NCI-H226 (cell line): ENCODE results near the gene STX16.

Source experiments
- DNase-seq: peaks from one replicate; pipeline ENCODE4 v3.0.0-alpha.2; 2015

Gene STX16

DNA sequence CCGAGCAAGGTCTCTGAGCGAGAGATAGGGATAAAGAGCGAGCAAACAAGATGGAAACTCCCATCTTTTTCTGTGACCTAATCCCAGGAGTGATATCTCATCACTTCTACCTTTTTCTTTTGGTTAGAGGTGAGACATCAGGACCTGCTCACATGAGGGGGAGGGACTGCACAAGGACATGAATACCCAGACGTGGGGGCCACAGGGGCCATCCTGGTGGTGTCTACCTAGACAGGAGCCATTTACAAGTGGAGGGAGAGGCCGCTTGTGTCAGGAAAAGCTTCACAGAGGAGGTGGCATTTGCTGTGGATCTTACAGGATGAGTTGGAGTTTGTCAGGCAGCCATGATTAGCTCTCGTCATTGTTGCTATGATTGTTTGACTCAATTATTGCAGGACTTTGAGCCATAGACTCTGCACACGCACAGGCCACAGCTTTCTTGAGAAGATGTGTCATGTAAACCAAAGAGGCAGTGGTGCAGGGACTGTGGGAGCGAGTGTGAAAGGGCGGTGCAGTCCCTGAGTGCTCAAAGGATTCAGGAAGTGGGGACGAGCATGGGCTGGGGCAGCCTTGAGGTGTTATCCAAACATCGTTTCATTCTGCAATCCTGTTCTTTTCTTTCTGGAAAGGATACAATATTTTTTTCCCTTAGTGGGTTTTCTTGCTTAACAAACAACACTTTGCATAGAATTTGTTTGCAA lies 49.2 kb downstream of the STX16 start:
- DNase-seq = no peak

DNA sequence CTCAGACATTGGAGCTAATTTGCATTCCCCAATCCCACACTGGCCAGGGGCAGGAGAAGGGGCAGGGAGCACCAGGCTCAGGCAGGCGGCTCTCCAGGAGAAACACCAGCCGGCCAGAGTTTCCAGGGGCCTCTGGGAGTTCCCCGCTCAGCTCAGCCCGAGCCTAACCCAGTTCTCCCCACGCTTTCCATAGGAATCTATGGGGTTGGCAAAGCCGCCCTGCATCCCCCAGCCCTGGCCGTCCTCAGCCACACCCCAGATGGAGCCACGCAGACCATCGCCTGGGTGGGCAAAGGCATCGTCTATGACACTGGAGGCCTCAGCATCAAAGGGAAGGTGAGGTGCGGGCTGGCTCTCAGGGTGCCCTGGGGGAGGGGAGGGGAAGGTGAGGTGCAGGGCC lies 49.7 kb downstream of the STX16 start:
- DNase-seq = no peak

DNA sequence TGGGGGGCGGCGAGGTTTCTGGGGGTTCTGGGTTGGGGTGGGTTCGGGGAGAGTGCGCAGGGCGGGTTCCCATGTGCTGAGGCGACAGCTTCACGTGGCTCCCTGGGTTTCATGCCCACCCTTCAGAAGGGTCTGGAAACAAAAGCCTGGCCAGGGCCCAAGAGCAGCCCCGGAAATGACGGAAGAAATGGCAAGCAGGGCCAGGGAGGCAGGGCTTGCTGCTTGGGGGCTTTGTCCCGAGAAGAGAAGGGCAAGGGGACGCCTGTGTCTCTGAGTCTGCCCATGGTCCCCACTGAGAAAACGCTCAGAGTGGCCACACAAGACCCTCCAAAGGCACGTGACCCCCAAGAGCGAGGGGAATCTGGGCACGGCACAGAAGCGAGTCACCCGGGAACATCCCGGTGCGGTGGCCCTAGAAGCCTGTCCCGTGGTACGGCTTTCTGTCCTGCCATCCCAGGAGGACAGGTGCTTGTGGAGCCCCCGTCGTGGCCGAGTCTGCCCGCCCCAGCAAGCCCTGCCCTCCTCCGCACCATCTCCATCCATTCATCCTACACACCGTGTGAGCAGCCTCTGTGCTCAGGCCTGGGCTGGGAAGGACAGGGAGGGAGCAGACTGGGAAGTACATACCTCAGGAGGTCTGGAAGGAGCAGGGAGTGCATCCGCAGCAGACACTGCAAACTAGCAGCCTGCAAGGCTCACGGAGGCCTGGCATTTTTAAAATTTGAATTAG lies 50.5 kb downstream of the STX16 start:
- no peak for DNase-seq

DNA sequence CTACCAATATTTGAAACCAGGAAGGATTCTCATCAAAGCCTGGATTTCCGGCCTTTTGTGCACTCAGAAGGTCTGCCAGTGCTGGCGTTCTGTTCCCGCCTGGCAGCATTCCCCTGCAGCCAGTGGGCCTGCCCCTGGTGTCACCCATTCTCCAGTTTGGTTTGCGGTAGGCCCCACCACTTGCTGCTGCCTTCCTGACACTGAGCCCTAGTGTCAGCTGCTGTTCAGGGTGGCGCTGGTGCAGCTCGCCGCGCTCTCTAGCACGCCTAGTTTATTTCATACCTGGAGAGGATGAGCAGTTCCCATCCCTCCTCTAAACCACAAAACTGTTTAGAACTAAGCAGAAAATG lies 51.1 kb downstream of the STX16 start:
- DNase-seq = no peak

DNA sequence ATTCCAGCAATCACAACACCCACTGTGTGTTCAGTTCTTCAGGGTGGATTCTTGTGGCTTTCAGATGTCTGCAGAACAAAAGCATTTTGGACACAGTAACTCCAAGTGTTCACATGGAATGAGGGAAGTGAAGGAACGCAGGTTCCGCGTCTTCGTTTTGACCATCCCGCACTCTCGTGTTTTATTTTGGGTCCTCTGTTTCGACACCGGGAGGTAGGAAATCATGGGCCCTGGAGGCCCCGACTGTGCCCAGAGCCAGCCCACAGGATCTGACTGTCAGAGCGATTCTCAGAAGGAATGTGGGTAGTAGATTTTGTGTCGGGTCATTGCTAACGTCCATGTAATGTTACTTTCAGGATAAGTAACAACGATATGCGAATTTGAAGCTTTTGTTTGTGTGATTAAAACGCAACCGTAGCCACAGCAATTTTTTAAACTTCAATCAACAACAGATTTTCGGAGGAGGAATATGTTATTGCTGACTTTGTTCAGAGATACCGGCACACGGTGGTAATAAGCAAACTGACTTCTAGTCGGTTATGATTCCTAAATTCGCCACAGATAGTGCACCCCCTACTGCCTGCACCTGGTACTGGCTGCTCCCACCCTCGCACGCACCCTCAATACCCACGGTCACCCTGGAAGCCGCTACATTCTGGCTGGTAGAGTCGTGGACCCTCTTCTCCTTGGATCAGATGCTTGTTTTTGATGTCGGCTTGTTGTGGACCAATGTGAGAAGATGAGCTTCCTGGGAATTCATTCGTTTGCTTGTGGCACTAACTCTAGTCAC lies 52.0 kb downstream of the STX16 start:
- DNase-seq = no peak

DNA sequence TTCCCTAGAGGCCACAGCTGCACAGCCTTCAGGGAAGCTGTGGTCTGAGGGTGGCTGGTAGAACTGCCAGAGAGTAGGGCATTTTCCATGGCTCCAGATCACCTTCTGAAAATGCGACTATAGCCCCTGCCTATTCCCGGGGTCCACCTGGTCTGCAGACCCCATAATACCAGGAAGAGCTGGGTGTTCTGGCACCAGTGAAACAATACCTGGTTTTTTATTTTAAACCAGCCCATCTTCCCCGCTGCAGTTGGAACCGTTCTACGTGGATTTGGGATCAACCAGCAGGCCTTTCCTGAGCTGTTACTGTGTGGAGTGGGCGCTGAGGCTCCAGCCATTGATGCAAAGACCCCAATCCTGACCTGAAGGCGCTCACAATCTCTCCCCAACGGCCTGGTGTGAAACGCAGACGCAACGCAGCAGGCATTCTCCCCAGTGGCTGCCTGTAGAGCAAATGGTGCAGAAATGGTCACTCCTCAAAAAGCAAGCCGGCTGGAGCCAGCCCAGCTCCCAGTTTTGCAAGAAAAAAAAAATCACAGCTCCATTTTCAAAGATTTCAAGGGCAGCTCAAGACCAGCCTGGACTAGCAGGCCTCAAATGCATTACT lies 52.8 kb downstream of the STX16 start:
- no peak for DNase-seq

DNA sequence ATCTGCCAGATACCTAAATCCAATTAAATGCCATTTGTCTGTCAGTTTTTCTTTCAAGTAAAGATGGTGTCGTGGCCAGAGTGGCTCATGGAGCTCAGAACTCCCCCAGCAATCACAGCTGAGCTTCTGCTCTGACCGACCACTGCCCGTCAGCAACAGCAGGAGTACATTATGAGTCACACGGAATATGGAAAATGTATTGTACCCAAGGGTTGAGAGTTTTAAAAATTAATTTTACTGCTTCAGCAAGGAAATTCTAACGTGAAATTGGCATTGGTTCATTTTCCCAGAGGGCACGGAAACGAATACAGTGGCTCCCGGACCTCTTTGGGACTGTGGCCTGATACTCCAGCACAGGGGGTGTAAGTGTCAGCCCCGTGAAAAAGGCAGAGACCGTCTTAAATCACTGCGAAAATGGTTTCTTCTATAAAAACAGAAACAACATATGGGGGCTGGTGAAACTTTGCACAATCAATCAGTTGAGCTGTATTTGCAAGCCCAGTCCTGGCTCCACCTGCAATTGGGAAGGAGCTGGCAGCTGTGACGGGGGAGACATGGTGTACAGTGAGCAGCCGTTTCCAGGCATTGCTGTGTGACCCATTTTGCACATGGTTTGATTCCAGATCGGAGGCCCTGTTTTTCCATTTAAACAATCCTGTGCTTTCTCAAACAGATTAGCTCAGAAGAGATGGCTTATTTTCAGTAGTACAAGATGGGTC lies 54.3 kb downstream of the STX16 start:
- DNase-seq = no peak

DNA sequence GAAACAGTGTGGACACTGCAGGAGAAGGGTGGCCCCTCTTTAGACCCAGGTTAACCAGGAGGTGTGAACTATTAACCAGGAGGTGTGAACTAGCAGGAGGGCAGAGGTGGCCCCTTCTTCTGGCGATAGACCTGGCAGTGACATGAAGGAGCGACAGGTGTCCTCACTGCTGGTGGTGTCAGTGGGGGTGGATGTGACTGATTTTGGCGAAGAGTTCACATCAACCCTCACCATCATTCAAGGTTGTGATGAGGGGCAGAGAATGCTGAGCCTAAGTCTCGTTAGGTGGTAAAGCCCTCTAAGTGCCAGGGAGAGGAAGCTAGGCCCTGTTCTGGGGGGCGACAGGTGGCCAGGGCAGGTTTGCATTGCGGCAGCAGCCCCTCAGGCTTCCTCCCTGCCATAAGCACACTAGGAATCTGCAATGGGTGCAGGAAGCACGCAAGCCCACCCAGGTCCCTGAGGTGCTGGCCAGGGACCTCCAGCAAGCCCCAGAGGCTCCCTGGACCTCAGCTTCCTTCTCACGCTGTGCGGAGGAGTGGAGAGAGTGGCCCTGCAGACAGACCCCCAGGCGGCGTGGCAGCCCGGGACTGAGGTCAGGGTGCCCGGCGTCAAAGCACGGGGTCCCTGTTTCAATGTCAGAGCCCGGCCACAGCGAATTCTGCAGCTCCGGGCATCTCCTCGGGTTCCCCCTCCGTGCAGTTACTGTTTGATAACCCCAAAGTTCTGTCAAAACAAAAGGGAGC lies 55.2 kb downstream of the STX16 start:
- DNase-seq = no peak

DNA sequence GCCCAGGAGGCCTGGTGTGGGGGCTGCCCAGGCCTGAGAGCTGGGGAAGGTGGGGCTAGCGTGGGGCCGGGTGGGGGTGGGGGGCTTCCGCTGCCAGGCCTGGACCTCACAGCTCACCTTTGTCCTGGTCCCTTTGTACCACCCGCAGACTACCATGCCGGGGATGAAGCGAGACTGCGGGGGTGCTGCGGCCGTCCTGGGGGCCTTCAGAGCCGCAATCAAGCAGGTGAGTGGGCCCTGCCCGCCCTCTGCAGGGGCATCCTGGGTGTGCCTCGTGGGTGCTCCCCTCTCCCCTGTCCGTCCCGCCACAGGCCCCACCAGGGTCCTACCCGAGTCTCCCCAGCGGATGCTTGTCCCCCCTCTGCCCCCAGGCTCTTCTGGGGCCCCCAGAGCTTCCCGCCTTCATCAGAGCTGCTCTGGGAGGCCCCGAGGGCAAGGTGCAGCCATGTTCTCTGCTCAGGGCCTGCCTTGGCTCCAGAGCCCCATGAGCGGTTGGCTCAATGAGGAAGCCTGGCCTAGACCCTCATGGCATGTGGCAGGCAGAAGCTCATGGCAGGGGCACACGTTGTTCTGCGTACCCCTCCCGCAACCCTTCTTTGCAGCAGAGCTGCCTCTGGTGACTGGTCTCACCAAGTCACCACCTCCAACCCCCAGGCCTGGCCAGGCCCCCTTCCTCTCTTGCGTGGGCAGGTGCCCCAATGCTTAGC lies 56.0 kb downstream of the STX16 start:
- DNase-seq = no peak

DNA sequence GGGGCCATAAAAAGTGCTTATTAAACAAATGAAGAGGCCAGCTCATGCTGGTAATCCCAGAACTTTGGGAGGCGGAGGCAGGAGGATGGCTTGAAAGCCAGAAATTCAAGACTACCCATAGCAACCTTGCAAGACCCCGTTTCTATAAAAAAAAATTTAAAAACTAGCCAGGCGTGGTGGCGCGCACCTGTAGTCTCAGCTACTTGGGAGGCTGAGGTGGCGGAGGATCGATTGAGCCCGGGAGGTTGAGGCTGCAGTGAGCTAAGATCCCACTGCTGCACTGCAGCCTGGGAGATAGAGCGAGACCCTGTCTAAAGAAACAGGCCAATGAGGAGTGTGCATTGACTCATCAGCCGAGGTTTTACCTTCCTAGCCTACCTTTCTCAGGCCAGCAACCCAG lies 56.7 kb downstream of the STX16 start:
- no peak for DNase-seq

DNA sequence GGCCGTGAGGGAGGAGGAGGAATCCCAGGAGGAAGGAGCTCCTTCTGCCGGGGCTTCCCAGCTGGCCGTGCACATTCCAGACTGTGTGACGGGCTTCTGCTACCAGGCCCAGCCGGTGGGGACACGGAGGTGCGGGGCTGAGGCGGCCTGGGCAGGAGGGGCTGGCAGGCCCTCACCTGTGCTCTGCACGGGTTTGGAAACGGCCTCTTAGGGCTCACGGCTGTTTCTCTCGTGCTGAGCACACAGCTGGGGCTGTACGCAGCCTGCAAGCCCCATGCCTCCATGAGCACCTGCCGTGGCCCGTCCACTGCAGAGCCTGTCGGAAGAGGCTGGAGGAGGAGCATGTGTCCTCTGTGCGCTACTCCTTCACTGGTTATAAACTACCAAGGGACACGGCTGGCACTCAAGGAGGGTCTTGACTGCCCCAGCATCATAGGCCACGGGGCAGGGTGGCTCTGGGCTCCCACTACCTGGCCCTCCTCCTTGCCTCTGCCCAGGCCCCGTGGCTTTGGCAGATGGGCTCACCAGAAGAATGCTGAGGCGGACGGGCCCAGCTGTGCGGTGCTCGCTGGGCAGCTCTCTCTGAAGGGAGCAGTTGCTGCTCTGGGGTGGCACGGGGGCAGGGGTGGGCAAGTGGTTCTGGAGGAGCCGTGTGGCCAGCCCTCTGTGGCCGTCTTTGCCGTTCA lies 57.3 kb downstream of the STX16 start:
- DNase-seq = no peak

DNA sequence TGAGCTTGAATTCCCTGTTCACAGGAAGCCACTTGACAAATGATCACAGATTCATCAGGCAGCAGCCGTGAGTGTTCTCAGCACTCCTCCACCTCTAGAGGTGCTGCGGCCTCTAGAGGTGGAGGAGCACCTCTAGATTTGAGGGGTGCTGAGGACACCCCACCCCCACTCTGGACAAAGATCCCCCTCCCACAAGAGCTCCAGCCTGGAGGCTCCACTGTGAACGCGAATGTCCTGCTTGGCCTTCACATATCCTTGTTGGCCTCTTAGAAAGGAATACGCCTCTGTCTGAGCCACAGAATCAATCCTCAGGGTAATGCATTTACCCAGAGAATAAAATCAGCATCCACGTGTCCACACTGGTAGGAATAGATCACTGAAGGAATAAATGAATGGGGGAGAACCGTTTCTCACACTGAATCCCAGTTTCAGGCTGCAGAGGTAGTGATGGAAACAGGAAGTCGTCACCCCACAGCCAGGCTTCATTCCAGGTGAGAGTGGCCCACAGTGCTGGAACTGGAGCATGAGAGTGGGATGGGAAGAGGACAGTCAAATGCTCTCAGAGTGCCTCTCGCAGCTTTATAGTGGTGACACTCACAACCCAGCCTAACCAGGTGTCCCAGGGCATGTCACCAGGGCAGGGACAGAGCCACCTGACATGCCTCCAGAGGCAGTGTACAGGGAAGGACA lies 58.1 kb downstream of the STX16 start:
- no peak for DNase-seq

DNA sequence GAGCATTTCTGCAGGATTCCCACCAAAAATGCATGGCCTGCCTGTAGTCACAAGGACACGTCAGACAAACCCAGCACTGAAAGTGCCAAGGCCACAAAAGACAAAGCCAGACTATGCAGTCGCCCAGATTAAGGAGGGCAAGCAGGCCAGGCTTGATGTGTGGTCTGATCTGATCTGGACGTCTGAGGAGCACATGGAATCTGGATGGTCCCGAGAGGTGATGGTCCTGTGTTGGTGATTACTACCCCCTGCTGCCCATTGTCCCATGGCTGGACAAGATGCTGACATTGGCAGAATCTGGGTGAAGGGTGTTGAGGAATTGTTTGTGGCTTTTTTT lies 58.6 kb downstream of the STX16 start:
- DNase-seq = no peak

DNA sequence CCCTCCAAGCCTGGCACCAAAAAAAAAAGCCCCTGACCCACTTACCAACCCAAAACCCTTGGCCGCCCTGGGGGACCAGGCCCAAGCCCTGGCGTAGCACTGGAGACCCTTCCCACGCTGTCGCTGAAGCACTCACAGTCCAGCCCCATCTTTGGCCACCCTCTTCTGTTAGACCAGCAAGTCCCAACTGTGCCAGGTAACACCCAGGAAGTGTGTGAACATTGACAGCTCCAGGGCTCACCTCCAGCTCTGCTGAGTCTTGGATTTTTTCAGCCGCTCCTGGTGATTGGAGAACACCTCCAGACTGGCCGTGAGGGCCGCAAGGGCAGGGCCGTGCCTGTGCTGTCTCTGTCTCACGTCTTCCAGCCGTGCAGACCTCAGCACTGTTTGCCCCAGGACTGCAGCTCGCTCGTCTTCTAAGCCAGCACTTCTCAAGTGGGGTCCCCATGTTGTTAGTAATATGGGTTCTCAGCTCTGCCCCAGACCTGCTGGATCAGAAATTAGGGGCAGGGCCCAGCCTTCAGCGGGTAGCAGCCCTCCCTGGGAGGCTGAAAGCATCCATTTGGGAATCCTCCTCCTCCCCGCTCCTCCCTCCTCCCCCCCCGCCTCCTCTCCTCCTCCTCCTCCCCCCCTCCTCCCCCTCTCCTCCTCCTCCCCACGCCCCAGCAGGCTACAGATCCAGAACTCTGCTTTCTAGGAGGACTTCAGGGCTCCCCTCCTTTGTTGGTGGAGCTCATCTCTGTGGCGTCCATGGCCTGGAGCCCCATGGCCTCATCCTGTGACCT lies 59.6 kb downstream of the STX16 start:
- DNase-seq = no peak

DNA sequence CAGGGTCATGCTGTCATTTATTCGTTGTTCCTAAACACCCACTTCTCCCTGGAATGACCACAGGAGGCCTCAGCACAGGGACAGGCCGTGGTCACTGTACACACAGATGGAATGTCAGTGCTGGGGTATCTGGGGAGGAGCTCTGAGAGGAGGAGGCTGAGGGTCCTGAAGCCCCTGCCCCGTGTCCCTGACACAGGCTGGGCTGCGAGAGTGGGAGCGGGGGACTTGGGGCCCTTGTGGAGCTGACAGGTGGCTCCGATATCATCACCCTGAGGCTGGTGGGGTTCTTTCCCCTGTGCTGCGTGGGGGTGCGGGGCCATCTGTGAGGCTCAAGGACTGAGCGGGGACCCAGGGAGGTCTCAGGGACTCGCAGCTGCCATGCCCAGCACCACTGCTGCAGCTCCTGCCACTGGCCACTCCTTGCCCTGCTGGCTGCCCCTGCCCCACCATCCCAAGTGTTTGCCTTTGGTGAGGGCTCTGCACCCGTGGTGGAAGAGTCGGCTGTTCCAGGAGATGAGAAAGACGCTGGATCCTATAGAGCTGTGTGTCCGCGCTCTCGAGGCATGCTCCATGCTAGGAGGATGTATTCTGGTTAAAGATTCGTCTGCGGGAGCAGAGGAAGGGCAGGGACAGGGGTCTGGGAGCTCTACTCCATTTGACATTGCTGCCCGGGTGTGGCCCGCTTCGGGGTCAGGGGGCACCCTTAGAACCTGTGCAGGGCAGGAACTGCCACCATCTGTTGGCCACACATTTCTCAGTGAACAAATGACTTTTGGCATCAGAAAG lies 60.4 kb downstream of the STX16 start:
- no peak for DNase-seq

DNA sequence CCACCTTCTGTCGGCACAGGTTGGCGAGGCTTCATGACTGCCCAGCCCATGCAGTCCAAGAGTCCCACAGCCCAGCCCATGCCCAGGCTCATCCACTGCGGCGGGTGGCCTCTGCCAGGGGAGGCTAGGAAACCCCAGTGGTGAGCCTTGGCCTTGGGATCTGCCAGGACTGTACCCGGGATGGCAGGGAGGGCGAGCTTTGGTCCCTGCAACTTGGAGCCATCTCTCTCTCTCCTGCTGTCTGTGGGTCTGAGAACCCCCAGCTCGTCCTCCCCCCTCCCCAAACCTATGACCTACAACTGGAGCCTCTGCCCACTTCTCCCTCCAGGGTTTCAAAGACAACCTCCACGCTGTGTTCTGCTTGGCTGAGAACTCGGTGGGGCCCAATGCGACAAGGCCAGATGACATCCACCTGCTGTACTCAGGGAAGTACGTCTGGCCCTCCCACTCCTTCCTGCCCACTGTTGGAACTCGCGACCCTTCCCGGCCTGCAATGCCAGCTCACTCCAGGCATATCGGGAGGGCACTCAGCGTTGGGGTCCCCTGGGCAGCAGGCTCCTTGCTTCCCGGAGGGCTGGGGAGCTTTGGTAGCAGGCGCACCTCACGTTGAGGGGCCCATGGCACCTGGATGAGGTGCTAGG lies 61.2 kb downstream of the STX16 start:
- no peak for DNase-seq

DNA sequence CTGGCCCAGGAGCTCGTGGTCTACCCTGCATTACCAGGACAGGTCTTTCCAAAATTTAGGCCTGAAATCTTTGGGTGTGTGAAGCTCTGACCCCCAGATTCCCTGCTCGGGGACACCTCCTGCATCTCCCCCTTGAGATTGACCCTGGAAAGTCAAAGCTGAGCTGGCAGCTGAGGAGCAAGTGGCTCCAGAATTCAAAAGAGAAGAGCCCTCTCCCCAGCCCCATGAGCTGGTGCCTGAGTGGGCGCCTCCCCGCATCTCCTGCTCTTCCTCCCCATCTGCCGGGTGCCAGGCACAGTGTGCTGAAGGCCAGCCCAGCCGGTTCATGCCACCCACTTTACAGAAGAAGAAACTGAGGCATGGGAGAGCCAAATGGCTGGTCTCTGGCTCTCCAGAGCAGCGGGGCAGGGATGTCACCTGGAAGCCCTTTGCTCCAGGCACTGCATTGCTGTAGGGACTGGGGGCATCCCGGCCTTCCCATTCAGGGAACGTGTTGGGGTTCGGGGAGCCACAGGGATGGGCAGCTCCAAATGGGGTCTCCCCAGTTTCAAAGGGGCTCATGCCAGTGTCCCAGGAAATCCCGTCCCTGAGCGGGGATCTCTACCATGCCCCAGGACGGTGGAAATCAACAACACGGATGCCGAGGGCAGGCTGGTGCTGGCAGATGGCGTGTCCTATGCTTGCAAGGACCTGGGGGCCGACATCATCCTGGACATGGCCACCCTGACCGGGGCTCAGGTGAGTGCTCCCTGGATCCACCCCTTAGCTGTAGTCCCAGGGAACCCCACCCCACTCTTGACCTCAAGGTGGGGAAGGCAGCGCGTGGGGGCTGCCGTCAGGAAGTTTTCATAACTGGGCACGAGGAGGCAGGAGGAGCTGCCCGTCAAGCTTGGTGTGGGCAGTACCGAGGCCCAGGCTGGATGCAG lies 62.0 kb downstream of the STX16 start:
- DNase-seq = no peak
